Measurements from ENCODE around the gene VWA8.
"Not testable (repeated sequence)": the region's sequence is repeated elsewhere in the genome, so short reads cannot be mapped to it uniquely, and the experiment has no call there.

VWA8 gene

GRCh38 chr13:41675306-41675705, 285.6 kb downstream of the VWA8 start:
- DNase-seq = no peak

GRCh38 chr13:41674246-41674645, 286.7 kb downstream of the VWA8 start:
- DNase-seq = no peak

DNA sequence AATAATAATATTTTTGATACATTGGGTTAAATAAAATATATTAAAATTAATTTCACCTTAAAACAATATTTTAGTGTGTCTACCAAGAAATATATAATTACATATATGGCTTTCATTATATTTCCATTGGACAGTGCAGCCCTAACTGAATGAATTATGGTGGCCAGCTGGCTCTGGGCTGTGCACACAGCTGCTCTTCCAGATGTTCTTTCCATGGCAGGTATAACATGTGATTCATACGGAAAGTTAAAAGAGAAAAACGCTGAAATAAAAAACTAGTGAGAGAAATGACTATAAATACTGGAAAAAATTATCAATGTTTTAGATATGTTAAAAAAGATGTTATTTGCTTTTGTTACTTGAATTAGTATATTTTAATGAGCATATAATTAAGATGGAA, 287.3 kb downstream of the VWA8 start:
- DNase-seq = no peak

DNA sequence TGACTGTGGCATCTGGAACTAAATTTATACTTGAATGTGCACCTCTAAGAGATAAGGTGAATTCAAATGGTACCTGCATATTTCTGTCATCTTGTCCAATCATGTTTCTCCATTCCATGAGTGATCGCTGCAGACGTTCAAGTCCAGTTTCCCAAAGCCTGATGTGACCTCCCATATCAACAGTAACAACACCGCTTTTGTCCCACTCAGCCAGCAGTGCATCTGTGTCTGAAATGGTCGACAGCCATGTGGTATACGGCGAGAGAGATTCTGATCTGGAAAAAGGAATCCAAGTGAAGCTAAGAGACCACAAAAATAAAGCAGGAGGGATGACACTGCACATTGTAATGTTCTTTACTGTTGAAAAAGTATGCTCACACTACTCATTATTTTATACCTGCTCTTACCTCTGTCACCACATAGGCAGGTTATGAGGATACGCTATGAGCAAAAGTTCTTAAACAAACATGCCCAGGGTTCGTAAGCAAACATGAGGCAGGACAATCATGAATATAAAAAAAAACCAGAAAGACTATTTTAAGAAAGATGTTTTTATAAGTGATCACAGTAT, 290.0 kb downstream of the VWA8 start:
- no peak for DNase-seq

- peak; percentile 84 for DNase-seq
These were observed 292.7 kb downstream of the VWA8 start for GRCh38 chr13:41668130-41668757.

GRCh38 chr13:41666644-41667043, 294.3 kb downstream of the VWA8 start:
- DNase-seq = no peak

GRCh38 chr13:41660411-41660810, 300.5 kb downstream of the VWA8 start:
- no peak for DNase-seq

GRCh38 chr13:41658057-41658661, 302.8 kb downstream of the VWA8 start:
- no peak for DNase-seq

DNA sequence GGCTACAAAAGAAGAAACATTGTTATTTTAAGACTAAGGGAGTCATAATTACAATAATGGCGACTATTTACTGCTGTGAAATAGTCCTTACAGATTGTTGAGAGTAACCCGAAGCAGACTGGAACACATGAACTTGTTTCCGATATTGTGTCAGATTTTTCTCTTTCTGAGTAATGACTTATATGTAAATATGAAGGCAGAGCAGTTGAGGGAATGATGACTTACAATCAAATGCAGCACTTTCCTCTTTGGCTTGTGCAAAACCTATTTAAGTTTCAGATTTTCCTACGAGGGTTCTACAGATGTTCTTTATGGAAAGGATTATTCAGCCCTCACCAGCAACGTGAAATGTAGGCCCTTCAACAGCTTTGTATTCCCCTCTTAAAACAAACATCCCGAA, 304.9 kb downstream of the VWA8 start:
- DNase-seq = no peak

DNA sequence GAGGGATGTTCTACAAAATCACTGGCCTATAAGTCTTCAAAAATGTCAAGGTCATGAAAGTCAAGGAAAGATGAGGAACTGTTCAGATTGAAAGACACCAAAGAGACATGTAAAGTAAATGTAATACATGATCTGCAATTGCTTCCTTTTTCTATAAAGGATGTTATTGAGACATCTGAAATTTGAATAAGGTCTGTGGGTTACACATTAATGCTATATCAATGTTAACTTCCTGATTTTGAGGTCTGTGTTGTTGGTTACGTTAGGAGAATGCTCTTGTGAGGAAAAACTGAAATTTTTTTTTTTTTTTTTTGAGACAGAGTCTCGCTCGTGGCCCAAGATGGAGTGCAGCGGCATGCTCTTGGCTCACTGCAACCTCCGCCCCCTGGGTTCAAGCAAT, 306.1 kb downstream of the VWA8 start:
- no peak for DNase-seq

DNA sequence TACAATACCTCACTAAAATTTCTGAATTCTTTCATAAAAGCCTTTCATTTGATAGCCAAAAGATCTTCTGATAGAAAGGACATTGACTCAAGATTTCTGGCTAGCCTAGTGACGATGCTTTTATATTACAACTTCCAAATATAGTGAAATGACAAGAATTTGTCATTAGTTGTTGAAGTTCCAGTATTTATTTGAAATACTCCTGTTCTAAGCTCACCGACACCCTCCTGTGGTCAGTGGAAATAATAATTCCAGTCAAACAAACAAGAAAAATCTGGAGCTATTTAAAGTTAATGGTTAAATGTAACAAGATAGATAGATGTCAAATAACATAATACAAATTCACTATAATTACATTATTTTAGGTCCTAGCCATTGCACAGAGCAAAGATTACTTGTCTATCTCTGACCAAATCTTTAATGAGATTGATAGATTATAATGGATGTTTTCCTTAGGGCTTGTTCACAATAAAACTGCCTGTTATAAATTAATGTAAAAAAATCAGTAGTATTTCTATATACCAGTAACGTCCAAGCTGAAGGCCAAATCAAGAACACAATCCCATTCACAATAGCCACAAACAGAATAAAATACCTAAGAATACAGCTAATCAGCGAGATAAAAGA, 308.1 kb downstream of the VWA8 start:
- peak; percentile 58 for DNase-seq

DNA sequence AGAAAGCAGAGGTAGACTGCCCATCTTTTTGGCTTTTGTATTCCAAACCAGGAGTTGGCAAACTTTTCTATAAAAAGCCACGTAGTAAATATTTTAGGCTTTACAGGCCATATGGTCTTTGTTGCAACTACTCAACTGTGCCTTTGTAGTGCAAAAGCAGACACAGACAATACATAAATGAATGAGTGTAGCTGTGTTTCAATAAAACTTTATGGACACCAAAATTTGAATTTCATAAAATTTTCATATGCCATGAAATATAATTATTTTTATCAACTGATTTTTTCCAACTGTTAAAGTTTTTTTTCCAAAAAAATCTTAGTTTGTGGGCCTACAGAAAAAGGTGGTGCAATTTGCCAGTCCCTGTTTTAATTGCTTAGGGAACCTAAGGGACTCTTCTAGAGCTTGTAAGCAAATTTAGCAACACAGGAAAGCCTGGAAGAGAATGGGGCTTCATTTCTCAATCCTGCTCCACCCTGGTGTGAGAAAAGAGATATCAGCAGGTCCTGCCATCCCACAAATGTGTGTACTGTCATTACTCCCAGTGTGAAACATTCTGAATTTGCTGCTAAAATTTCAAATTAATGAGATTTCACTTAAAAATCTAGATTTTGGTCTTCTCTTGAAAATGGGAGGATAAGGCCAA, 309.4 kb downstream of the VWA8 start:
- no peak for DNase-seq

DNA sequence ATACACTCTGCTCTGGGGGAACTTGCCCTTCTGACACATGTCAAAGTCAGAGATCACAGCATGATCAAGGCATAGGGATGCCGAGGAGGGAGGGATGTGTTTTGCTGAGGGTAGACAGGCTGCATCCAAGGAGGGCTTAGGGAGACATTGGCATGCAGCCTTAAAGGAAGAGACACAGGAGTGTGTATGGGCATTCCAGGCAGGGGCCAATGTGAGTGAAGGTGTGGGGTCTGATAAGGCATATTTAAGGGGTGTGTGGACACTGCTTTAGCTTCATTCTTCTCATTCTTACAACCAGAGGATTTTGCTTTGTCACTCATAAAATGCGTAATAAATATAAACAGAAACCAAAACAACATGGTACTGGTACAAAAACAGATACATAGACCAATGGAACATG, 310.2 kb downstream of the VWA8 start:
- DNase-seq = no peak

- DNase-seq = no peak
These were observed 311.2 kb downstream of the VWA8 start for GRCh38 chr13:41649659-41650058.

- no peak for DNase-seq
These were observed 312.5 kb downstream of the VWA8 start for GRCh38 chr13:41648314-41648935.

GRCh38 chr13:41647699-41648313, 313.1 kb downstream of the VWA8 start:
- DNase-seq = not testable (repeated sequence)

DNA sequence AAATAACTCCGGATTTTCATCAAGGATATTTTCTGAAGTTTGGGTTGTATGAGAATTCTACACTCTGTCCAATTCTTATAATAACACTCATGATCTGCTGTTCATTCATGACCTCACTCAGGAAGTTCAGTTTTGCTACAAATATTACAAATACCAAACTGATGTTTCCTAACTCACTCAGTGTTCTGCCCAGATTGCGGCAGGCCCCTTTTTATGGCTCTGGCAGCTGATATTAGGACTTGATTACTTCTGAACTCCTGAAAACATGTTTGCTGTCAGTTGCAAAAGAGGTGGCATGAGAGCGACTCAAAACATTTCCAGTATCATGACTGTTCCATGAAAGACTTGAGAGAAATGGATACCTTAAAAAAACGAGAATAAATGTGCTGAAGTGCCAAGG, 315.6 kb downstream of the VWA8 start:
- no peak for DNase-seq

DNA sequence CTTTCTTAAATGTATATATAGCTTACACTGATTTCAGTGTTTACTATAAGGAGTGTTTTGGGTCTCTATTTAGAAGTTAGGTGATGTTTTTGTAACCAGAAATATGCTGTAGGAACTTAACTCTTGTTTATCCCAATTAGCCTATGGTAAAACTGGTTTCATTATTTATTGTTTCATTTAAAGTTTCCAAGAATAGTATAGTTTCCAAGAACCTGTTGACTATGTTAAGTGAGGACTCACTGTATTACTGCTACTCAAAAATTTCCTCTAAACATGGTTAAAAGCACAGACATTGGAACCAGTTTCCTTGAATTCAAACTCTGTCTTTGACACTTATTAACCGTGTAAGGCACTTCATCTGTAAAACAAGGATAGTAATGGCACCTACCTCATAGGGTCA, 316.2 kb downstream of the VWA8 start:
- DNase-seq = no peak

GRCh38 chr13:41643507-41643906, 317.4 kb downstream of the VWA8 start:
- DNase-seq = no peak

GRCh38 chr13:41641961-41642360, 318.9 kb downstream of the VWA8 start:
- no peak for DNase-seq

- no peak for DNase-seq
These were observed 319.5 kb downstream of the VWA8 start for GRCh38 chr13:41641429-41641828.

GRCh38 chr13:41639955-41640780, 320.7 kb downstream of the VWA8 start:
- DNase-seq = no peak

Measured in midbrain (tissue), 1 donor.